Panc1 (cell line): Measurements from ENCODE around the gene TBC1D7. TPM values are rescaled to one million over a fixed set of nuclear protein-coding genes. Genes with fewer than 3 reads are reported as not detected.

Experiments
- ATAC-seq: fragments of 200-7000 bp; cut with Tn5 transposase; 2 replicates; pipeline ENCODE4 v1.9.1; 2020; ENCODE audit warnings: mild to moderate bottlenecking, moderate library complexity
- BruUV-seq: library from RNA; stranded (reverse); fragments of 400-500 nt; replicated peaks from 2 replicates; lab custom pipeline; 2021; lab: Mats Ljungman, UMichigan
- CTCF ChIA-PET: fragments of 300-600 bp; sonication (Branson Sonifier 250); formaldehyde crosslinking; loops from one replicate; lab custom pipeline; 2022; ENCODE audit warnings: antibody characterized with exemption; lab: Charles Lee
- POLR2A ChIA-PET: fragments of 300-600 bp; sonication (Branson Sonifier 250); formaldehyde crosslinking; loops from one replicate; lab custom pipeline; 2022; ENCODE audit warnings: antibody characterized with exemption; lab: Charles Lee
- DNase-seq: peaks from one replicate; pipeline ENCODE4 v3.0.0-alpha.2; 2010; ENCODE audit warnings: low read depth, low spot score
- H3K27ac ChIP-seq: 2 replicates; pipeline ENCODE4 v1.5.1; 2011; ENCODE audit warnings: mild to moderate bottlenecking, low read length, inconsistent platforms
- H3K27me3 ChIP-seq: fragments of 200-500 bp; sonication (Bioruptor generic); 2 replicates; pipeline ENCODE4 v1.6.0; 2014; ENCODE audit warnings: low read length, inconsistent platforms; ENCODE audit not compliant: control insufficient read depth, insufficient read depth
- H3K36me3 ChIP-seq: fragments of 200-500 bp; sonication (Bioruptor generic); 2 replicates; pipeline ENCODE4 v1.5.1; 2014; ENCODE audit warnings: inconsistent platforms, mild to moderate bottlenecking, low read length, moderate library complexity; ENCODE audit not compliant: control insufficient read depth, insufficient read depth
- H3K4me1 ChIP-seq: 2 replicates; pipeline ENCODE4 v1.5.1; 2011; ENCODE audit warnings: inconsistent platforms, mild to moderate bottlenecking, low read length, moderate library complexity; ENCODE audit not compliant: control insufficient read depth, insufficient read depth
- H3K4me3 ChIP-seq, 2 experiments: 2 replicates each; pipeline ENCODE4 v1.5.1; 2011 to 2012; ENCODE audit warnings: low read depth in 2 of 2, low read length in 2 of 2, mild to moderate bottlenecking in 2 of 2, inconsistent platforms in 1 of 2, moderate library complexity in 1 of 2
- H3K9me3 ChIP-seq: fragments of 200-500 bp; sonication (Bioruptor generic); 2 replicates; pipeline ENCODE4 v1.5.1; 2014; ENCODE audit warnings: low read depth, mild to moderate bottlenecking, inconsistent platforms, low read length, moderate library complexity; ENCODE audit not compliant: control insufficient read depth, insufficient read depth
- CTCF ChIP-seq: fragments of 450-650 bp; IDR thresholded peaks from 2 replicates; pipeline ENCODE4 v1.5.1; 2017; ENCODE audit warnings: mild to moderate bottlenecking
- POLR2AphosphoS5 ChIP-seq: IDR thresholded peaks from 2 replicates; pipeline ENCODE4 v1.6.1; 2012; ENCODE audit warnings: mild to moderate bottlenecking, low read depth, low read length, moderate library complexity
- REST ChIP-seq, 2 experiments: IDR thresholded peaks; 2 replicates each; pipeline ENCODE4 v1.6.1; 2011 to 2012; ENCODE audit warnings: low read depth in 2 of 2, control low read depth in 1 of 2, low read length in 1 of 2, mild to moderate bottlenecking in 1 of 2, moderate library complexity in 1 of 2; ENCODE audit not compliant: insufficient read depth in 1 of 2
- SIN3A ChIP-seq: IDR thresholded peaks from 2 replicates; pipeline ENCODE4 v1.6.1; 2012; ENCODE audit warnings: low read depth, mild to moderate bottlenecking, low read length, moderate library complexity, borderline replicate concordance; ENCODE audit not compliant: insufficient read depth
- TCF7L2 ChIP-seq: IDR thresholded peaks from 2 replicates; pipeline ENCODE4 v1.6.1; 2011; ENCODE audit warnings: mild to moderate bottlenecking, low read depth, low read length, inconsistent platforms
- in situ Hi-C: cut with HindIII; loops from 2 replicates; pipeline ENCODE4 v1.10.0; 2016; ENCODE audit warnings: low sequenced_read_pairs, low pct_unique_long_range_greater_than_20kb
- intact Hi-C: fragments of 100-400 bp; cut with micrococcal nuclease; formaldehyde crosslinking; loops from one replicate; pipeline ENCODE4 v1.10.0; 2022; ENCODE audit not compliant: unreplicated experiment
- total RNA-seq: library from RNA; stranded (reverse); gene quantifications from one replicate; pipeline ENCODE4 v1.2.1, GENCODE V29; 2021; ENCODE audit not compliant: unreplicated experiment

The TBC1D7 gene
- total RNA-seq, 1 experiment from 2014 or later: 27.0 TPM

- no peak for TF ChIP-seq TCF7L2
- TF ChIP-seq POLR2AphosphoS5: no peak
- TF ChIP-seq REST (IDR thresholded peaks at IDR 0.05; ENCODE audit: insufficient read depth in 1 of 2, low read depth in 2 of 2, low read length in 1 of 2): no peak
- no peak for TF ChIP-seq SIN3A
- no peak for TF ChIP-seq CTCF
- BruUV-seq: no TSS peak
- Histone ChIP-seq H3K4me1 (no peaks in the 10 kb centered on the region), H3K4me3 (no peak overlapping the region), H3K27ac (no peak overlapping the region), H3K27me3 (peaks cover 2% of the 10 kb centered on the region; the same call in 1 of the 2 replicates), H3K9me3 (no peaks in the 10 kb centered on the region), H3K36me3 (no peaks in the 10 kb centered on the region)
- in situ Hi-C loops (no loop called here), intact Hi-C loops (no loop called here)
- ChIA-PET POLR2A (no interaction called here), CTCF (no interaction called here)
- ATAC-seq (no peak), DNase-seq (no peak)
Measured at GRCh38 chr6:13275435-13275989, 52.8 kb downstream of the TBC1D7 start.

GRCh38 chr6:13274707-13275434 is 53.5 kb downstream of the TBC1D7 start:
- ChIA-PET POLR2A (no interaction called here), CTCF (no interaction called here)
- intact Hi-C loops (no loop called here), in situ Hi-C loops (no loop called here)
- Histone ChIP-seq H3K36me3 (no peaks in the 10 kb centered on the region), H3K4me3 (no peak overlapping the region), H3K27me3 (peaks cover 2% of the 10 kb centered on the region; the same call in 1 of the 2 replicates), H3K27ac (no peak overlapping the region), H3K4me1 (no peaks in the 10 kb centered on the region), H3K9me3 (no peaks in the 10 kb centered on the region)
- ATAC-seq (no peak), DNase-seq (no peak)
- TF ChIP-seq POLR2AphosphoS5 (no peak), SIN3A (no peak), REST (IDR thresholded peaks at IDR 0.05; ENCODE audit: insufficient read depth in 1 of 2, low read depth in 2 of 2, low read length in 1 of 2) (no peak), TCF7L2 (no peak), CTCF (no peak)
- BruUV-seq: no TSS peak
